Gastroesophageal sphincter (tissue), 4 donors: Measurements from ENCODE around the gene STK24. TPM values are rescaled to one million over a fixed set of nuclear protein-coding genes. Genes with fewer than 3 reads are reported as not detected.
A peak's percentile ranks its signal among the peaks of the same experiment; 100 is the strongest.

Source experiments
- ATAC-seq: fragments of 150-250 bp; one replicate; pipeline ENCODE4 v1.9.1; 2016; ENCODE audit warnings: mild to moderate bottlenecking, moderate library complexity
- H3K27ac ChIP-seq, 4 donors: fragments of 200-600 bp; sonication (generic) in 3 of 4; 1 replicate in 3 of 4; 2 replicates in 1 of 4; pipeline ENCODE4 v1.5.1; 2016 to 2019
- H3K27me3 ChIP-seq: fragments of 200-600 bp; sonication (generic); one replicate; pipeline ENCODE4 v1.5.1; 2019
- H3K36me3 ChIP-seq, 2 donors: fragments of 200-600 bp; sonication (generic); one replicate each; pipeline ENCODE4 v1.5.1; 2019; ENCODE audit warnings: control low read depth in 1 of 2
- H3K4me1 ChIP-seq, 3 donors: fragments of 200-600 bp; sonication (generic); 1 replicate in 2 of 3; 2 replicates in 1 of 3; pipeline ENCODE4 v1.5.1; 2016 to 2019; ENCODE audit warnings: control low read depth in 2 of 3
- H3K4me3 ChIP-seq, 2 donors: fragments of 200-600 bp; sonication (generic); one replicate each; pipeline ENCODE4 v1.5.1; 2019; ENCODE audit warnings: mild to moderate bottlenecking in 1 of 2, moderate library complexity in 1 of 2
- H3K9me3 ChIP-seq, 3 donors: fragments of 200-600 bp; sonication (generic); one replicate each; pipeline ENCODE4 v1.5.1; 2017 to 2019; ENCODE audit warnings: control low read depth in 2 of 3
- EP300 ChIP-seq: sonication (generic); formaldehyde crosslinking; IDR thresholded peaks from one replicate; pipeline ENCODE4 v1.6.1; 2017; ENCODE audit warnings: antibody characterized with exemption, mild to moderate bottlenecking
- POLR2A ChIP-seq, 2 donors: fragments of 450-650 bp; IDR thresholded peaks; one replicate each; pipeline ENCODE4 v1.6.1; 2017; ENCODE audit warnings: antibody characterized with exemption in 2 of 2, mild to moderate bottlenecking in 2 of 2, moderate library complexity in 1 of 2
- POLR2AphosphoS5 ChIP-seq: sonication (generic); formaldehyde crosslinking; IDR thresholded peaks from one replicate; pipeline ENCODE4 v1.6.1; 2017; ENCODE audit warnings: antibody characterized with exemption
- WGBS, 2 donors: methylation state at CpG; one replicate each; pipeline ENCODE4 v1.1.5; 2018; ENCODE audit warnings: low coverage in 1 of 2; 5-methylcytosine and 5-hydroxymethylcytosine counted together
- total RNA-seq, 4 donors: library from RNA; depleted of rRNA; stranded (reverse); fragments of >200 nt; gene quantifications; one replicate each; pipeline ENCODE4 v1.1.0, GENCODE V29; 2016
- TF ChIP-seq, protein P1 (sequence below), 4 experiments: fragments of 200-600 bp in 2 of 4; fragments of 450-650 bp in 2 of 4; sonication (generic) in 1 of 4; IDR thresholded peaks; one replicate each; pipeline ENCODE4 v1.5.1; 2017 to 2019; ENCODE audit warnings: antibody characterized with exemption in 4 of 4, mild to moderate bottlenecking in 2 of 4, moderate library complexity in 2 of 4

STK24 gene
- total RNA-seq, 4 donors from 2014 or later = 60.2 to 157 (median 102) TPM

DNA sequence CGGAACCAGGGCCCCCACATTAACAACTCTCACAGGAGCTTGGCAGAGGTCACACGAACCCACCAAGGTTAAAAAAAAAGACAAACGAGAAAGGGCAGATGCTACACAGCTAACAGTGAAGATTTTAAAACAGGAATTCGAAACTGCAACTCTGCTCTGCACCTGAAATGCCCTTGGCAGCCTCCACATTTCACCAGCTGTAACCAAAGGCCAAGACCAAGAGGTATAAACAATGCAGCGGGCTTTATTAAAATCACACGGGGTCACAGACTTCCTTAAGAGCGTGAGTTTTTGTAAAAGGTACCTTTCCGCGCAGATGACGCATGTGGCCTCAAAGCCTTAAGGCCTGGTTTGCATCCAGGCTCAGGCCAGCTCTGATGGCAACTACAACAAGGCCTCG, 88.2 kb downstream of the STK24 start:
- WGBS, 2 donors = 61 to 77% methylated on average over 7 of the region's 11 CpGs
- H3K36me3 ChIP-seq = no peaks in the 10 kb centered on the region
- TF ChIP-seq POLR2AphosphoS5 = no peak
- TF ChIP-seq, protein P1, sequence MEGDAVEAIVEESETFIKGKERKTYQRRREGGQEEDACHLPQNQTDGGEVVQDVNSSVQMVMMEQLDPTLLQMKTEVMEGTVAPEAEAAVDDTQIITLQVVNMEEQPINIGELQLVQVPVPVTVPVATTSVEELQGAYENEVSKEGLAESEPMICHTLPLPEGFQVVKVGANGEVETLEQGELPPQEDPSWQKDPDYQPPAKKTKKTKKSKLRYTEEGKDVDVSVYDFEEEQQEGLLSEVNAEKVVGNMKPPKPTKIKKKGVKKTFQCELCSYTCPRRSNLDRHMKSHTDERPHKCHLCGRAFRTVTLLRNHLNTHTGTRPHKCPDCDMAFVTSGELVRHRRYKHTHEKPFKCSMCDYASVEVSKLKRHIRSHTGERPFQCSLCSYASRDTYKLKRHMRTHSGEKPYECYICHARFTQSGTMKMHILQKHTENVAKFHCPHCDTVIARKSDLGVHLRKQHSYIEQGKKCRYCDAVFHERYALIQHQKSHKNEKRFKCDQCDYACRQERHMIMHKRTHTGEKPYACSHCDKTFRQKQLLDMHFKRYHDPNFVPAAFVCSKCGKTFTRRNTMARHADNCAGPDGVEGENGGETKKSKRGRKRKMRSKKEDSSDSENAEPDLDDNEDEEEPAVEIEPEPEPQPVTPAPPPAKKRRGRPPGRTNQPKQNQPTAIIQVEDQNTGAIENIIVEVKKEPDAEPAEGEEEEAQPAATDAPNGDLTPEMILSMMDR (IDR thresholded peaks at IDR 0.05) = no peak
- TF ChIP-seq EP300 = no peak
- TF ChIP-seq POLR2A (IDR thresholded peaks at IDR 0.05) = no peak
- no peak for ATAC-seq
- no peaks in the 10 kb centered on the region for H3K9me3 ChIP-seq
- no peaks in the 10 kb centered on the region for H3K27me3 ChIP-seq
- no peak overlapping the region for H3K4me3 ChIP-seq
- H3K4me1 ChIP-seq = peaks cover 3 to 100% (median 44%) of the 10 kb centered on the region in 3 donors
- peak overlapping the region in 1 of 4 donors; percentile 27 for H3K27ac ChIP-seq

DNA sequence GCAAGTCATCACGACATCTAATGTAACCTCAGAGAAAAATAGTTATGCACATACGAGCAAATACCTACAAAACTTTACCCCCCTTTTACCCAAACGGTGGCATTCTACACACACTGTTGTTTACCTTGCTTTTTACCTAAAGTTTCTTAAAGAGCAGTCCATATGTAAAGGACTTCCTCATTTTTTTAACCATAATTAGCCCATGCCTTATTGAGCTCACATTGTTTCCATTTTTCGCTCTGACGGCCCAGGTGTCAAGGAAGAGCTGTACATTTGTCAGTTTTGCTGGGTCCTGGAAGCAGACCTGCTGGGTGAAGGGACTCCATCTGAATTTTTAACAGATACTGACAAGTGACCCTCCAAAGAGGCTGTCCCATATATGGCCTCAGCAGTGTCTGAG, 89.4 kb downstream of the STK24 start:
- TF ChIP-seq, protein P1 (IDR thresholded peaks at IDR 0.05) = no peak
- no peak for TF ChIP-seq POLR2A (IDR thresholded peaks at IDR 0.05)
- TF ChIP-seq POLR2AphosphoS5 = no peak
- TF ChIP-seq EP300 = no peak
- no peak for ATAC-seq
- H3K27me3 ChIP-seq = no peaks in the 10 kb centered on the region
- H3K27ac ChIP-seq = no peak overlapping the region
- H3K4me1 ChIP-seq = peaks cover 6 to 100% (median 48%) of the 10 kb centered on the region in 3 donors
- no peaks in the 10 kb centered on the region for H3K9me3 ChIP-seq
- no peaks in the 10 kb centered on the region for H3K36me3 ChIP-seq
- 55 to 86% methylated on average over 3 to 5 of the region's 5 CpGs for WGBS, 2 donors
- no peak overlapping the region for H3K4me3 ChIP-seq

DNA sequence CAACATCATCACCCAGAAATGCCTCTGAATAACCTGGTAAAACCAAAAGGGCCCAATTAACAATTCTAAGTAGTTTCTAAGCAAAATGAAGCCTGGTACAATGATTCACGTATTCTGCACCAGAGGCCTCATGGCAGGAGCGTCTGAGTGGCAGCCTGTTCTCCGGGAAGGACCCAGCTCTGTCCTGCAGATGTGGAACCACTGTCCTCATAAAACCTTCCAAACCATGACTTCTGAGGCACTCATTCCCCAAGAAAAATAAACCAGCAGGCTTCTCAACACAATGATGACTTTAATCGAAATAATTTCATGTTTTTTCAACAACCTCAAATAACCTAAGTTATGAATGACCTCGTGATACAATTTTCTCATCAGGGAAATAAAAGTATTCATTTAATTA, 89.9 kb downstream of the STK24 start:
- H3K4me1 ChIP-seq = peaks cover 2 to 100% (median 47%) of the 10 kb centered on the region in 3 donors
- ATAC-seq = no peak
- WGBS, 2 donors = 82% methylated on average over 5 of the region's 5 CpGs
- no peaks in the 10 kb centered on the region for H3K27me3 ChIP-seq
- no peak overlapping the region for H3K4me3 ChIP-seq
- no peak overlapping the region for H3K27ac ChIP-seq
- H3K9me3 ChIP-seq = no peaks in the 10 kb centered on the region
- TF ChIP-seq POLR2AphosphoS5 = no peak
- TF ChIP-seq EP300 = no peak
- no peak for TF ChIP-seq POLR2A (IDR thresholded peaks at IDR 0.05)
- TF ChIP-seq, protein P1 (IDR thresholded peaks at IDR 0.05) = no peak
- H3K36me3 ChIP-seq = no peaks in the 10 kb centered on the region

DNA sequence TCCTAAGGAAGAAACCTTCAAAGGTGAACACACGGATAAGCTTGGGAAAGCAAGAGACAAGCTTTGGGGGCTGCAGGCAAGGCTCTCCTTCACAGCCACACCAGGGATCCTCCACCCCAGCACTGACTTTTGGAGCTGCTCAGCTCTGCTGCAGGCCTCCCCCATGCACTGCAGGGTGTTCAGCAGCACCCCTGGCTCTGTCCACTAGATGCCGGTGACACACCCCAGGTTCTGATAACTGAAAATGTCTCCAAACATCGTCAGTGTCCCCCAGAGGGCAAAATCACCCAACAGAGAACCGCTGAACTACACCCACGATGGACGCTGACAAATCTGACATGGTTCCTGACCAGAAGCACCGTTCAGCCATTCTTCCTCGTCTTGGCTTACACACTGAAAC, 90.5 kb downstream of the STK24 start:
- no peak for ATAC-seq
- no peak overlapping the region for H3K4me3 ChIP-seq
- H3K27me3 ChIP-seq = no peaks in the 10 kb centered on the region
- no peak for TF ChIP-seq POLR2AphosphoS5
- no peak for TF ChIP-seq POLR2A (IDR thresholded peaks at IDR 0.05)
- TF ChIP-seq, protein P1 (IDR thresholded peaks at IDR 0.05) = no peak
- TF ChIP-seq EP300 = no peak
- H3K36me3 ChIP-seq = peaks cover 0 to under 1% of the 10 kb centered on the region in 2 donors
- peaks cover 2 to 100% (median 47%) of the 10 kb centered on the region in 3 donors for H3K4me1 ChIP-seq
- WGBS, 2 donors = 82% methylated on average over 2 to 3 of the region's 8 CpGs
- H3K27ac ChIP-seq = peak overlapping the region in 1 of 4 donors; percentile 14
- no peaks in the 10 kb centered on the region for H3K9me3 ChIP-seq

DNA sequence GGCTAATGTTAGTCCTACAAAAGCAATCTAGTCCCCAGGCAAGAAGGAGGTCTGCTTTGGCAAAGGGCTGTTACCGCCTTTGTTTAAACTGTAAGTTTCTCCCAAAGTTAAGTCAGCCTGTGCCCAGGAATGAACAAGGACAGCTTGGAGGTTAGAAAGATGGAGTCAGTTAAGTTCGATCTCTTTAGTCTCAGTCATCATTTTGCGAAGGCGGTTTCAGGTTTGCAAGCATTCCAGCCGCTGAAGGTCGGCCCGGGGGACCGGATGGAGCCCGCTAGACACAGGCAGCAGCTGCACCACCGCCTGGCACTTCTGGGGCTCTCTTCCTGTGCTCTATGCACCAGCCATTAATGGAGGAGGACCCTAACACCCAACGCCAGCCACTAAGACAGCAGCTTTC, 91.3 kb downstream of the STK24 start:
- TF ChIP-seq POLR2AphosphoS5 = no peak
- no peak for TF ChIP-seq EP300
- TF ChIP-seq POLR2A (IDR thresholded peaks at IDR 0.05) = no peak
- TF ChIP-seq, protein P1 (IDR thresholded peaks at IDR 0.05) = no peak
- no peak for ATAC-seq
- H3K4me3 ChIP-seq = no peak overlapping the region
- H3K36me3 ChIP-seq = peaks cover 0 to 6% of the 10 kb centered on the region in 2 donors
- no CpG with 5 or more reads among the region's 11 CpGs for WGBS, 2 donors
- no peaks in the 10 kb centered on the region for H3K9me3 ChIP-seq
- peak overlapping the region in 3 of 4 donors; percentile 62 to 80 (median 70) for H3K27ac ChIP-seq
- no peaks in the 10 kb centered on the region for H3K27me3 ChIP-seq
- peaks cover 2 to 100% (median 43%) of the 10 kb centered on the region in 3 donors for H3K4me1 ChIP-seq
